Measurements from ENCODE around the gene WWOX. TPM values are rescaled to one million over a fixed set of nuclear protein-coding genes. Genes with fewer than 3 reads are reported as not detected.

WWOX gene
- polyA plus RNA-seq, 1 donor (not counting 4 experiments of a cell fraction or from before 2014, with no cell fraction given) = 5.1 TPM

DNA sequence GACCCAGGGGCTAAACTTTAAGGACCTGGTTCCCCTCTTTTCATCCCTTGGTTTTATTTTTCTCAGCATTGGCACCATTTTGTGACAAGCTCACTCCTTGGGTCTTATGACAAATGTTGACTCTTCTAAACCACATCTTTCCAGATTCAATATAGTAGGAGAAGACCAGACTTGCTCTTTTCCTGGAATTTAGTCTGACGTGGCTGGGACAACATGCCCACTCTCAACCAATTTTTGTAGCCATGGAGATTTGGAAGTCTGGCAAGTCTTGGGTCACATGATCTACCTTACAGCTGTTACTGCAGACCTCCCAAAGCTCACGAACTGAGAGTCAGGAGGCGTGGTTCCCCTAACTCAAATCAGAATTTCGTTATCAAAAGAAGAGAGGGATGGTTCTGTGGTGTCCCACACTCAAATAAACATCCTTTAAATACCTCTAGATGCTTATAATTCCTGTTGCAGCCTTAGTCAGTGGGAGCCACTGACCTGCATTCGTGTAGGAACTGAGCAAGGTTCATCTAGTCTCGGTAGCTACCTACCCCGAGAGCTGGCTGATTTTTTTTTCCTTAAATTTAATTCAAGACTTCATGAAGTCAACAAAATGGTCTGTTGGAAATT, 817.6 kb downstream of the WWOX start:
- Histone ChIP-seq H4K20me1 (ENCODE audit: control insufficient read depth, extremely low read depth, insufficient read depth, low read length) (no peaks in the 10 kb centered on the region), H3K9me1 (ENCODE audit: control insufficient read depth, extremely low read depth, insufficient read depth, low read length) (no peaks in the 10 kb centered on the region), H3K4me3 (ENCODE audit: control insufficient read depth in 2 of 3, extremely low read depth in 1 of 3, insufficient read depth in 2 of 3, low read depth in 1 of 3, low read length in 3 of 3) (no peak overlapping the region), H2AFZ (ENCODE audit: control insufficient read depth, low read length) (no peak overlapping the region), H3K27me3 (ENCODE audit: control insufficient read depth, extremely low read depth, insufficient read depth, low read length) (no peaks in the 10 kb centered on the region), H3K79me2 (ENCODE audit: control insufficient read depth, insufficient read depth, low read length) (no peaks in the 10 kb centered on the region), H3K4me1 (ENCODE audit: control insufficient read depth, extremely low read depth, insufficient read depth, low read length) (no peaks in the 10 kb centered on the region), H3K36me3 (ENCODE audit: control insufficient read depth in 2 of 2, extremely low read depth in 1 of 2, insufficient read depth in 2 of 2, low read length in 2 of 2) (no peaks in the 10 kb centered on the region), H3K9ac (ENCODE audit: control insufficient read depth, extremely low read depth, insufficient read depth, low read length) (no peak overlapping the region), H3K4me2 (ENCODE audit: control insufficient read depth, extremely low read depth, insufficient read depth, low read depth, low read length) (no peak overlapping the region), H3K27ac (ENCODE audit: control insufficient read depth, insufficient read depth, low read length) (no peak overlapping the region), H3K9me3 (ENCODE audit: control insufficient read depth, low read depth, low read length) (peaks cover 4% of the 10 kb centered on the region)
- FAIRE-seq (no peak), DNase-seq (ENCODE audit: low read depth, low spot score) (no peak)
- TF ChIP-seq, protein P1, sequence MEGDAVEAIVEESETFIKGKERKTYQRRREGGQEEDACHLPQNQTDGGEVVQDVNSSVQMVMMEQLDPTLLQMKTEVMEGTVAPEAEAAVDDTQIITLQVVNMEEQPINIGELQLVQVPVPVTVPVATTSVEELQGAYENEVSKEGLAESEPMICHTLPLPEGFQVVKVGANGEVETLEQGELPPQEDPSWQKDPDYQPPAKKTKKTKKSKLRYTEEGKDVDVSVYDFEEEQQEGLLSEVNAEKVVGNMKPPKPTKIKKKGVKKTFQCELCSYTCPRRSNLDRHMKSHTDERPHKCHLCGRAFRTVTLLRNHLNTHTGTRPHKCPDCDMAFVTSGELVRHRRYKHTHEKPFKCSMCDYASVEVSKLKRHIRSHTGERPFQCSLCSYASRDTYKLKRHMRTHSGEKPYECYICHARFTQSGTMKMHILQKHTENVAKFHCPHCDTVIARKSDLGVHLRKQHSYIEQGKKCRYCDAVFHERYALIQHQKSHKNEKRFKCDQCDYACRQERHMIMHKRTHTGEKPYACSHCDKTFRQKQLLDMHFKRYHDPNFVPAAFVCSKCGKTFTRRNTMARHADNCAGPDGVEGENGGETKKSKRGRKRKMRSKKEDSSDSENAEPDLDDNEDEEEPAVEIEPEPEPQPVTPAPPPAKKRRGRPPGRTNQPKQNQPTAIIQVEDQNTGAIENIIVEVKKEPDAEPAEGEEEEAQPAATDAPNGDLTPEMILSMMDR (optimal IDR thresholded peaks at IDR 0.05 in 1 of 3, IDR thresholded peaks at IDR 0.05 in 1 of 3, conservative IDR thresholded peaks at IDR 0.05 in 1 of 3; ENCODE audit: extremely low read depth in 1 of 3, insufficient read depth in 2 of 3, low read length in 3 of 3) = no peak
- TF ChIP-seq EZH2 (IDR thresholded peaks at IDR 0.05; ENCODE audit: low read length) = no peak
- dilution Hi-C loops (cut with MboI; ENCODE audit: extremely low pct_ligation_motif_present, low sequenced_read_pairs) = no loop called here

DNA sequence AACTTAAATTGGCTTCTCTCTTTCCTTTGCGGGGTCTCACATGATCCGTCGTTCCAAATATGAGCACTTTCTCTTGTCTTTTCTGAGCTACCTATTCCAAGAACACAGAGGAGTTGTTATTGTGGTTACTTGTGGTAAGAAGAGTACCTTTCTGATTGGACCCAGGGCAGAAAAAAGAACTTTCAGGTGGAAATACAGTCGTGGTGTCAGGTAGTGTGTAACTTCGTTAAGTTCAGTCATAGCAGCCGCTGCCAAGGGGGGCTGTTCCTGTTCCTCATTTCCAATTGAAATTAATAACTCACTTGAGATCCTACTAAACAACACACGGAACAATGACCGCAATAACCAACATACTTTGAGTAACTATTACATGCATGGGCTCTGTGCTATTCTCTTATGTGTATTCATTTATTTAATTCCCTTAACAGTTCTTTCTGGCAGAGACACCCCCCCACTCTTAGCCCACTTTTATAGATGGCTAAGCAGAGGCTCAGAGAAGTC, 819.4 kb downstream of the WWOX start:
- Histone ChIP-seq H3K27me3 (ENCODE audit: control insufficient read depth, extremely low read depth, insufficient read depth, low read length) (no peaks in the 10 kb centered on the region), H3K36me3 (ENCODE audit: control insufficient read depth in 2 of 2, extremely low read depth in 1 of 2, insufficient read depth in 2 of 2, low read length in 2 of 2) (no peaks in the 10 kb centered on the region), H3K9ac (ENCODE audit: control insufficient read depth, extremely low read depth, insufficient read depth, low read length) (no peak overlapping the region), H3K27ac (ENCODE audit: control insufficient read depth, insufficient read depth, low read length) (no peak overlapping the region), H3K4me1 (ENCODE audit: control insufficient read depth, extremely low read depth, insufficient read depth, low read length) (no peaks in the 10 kb centered on the region), H3K79me2 (ENCODE audit: control insufficient read depth, insufficient read depth, low read length) (no peaks in the 10 kb centered on the region), H3K4me3 (ENCODE audit: control insufficient read depth in 2 of 3, extremely low read depth in 1 of 3, insufficient read depth in 2 of 3, low read depth in 1 of 3, low read length in 3 of 3) (no peak overlapping the region), H3K4me2 (ENCODE audit: control insufficient read depth, extremely low read depth, insufficient read depth, low read depth, low read length) (no peak overlapping the region), H2AFZ (ENCODE audit: control insufficient read depth, low read length) (no peak overlapping the region), H4K20me1 (ENCODE audit: control insufficient read depth, extremely low read depth, insufficient read depth, low read length) (no peaks in the 10 kb centered on the region), H3K9me1 (ENCODE audit: control insufficient read depth, extremely low read depth, insufficient read depth, low read length) (no peaks in the 10 kb centered on the region), H3K9me3 (ENCODE audit: control insufficient read depth, low read depth, low read length) (peaks cover 4% of the 10 kb centered on the region)
- dilution Hi-C loops (cut with MboI; ENCODE audit: extremely low pct_ligation_motif_present, low sequenced_read_pairs) = no loop called here
- DNase-seq (ENCODE audit: low read depth, low spot score) (no peak), FAIRE-seq (no peak)
- no peak for TF ChIP-seq EZH2 (IDR thresholded peaks at IDR 0.05; ENCODE audit: low read length)
- TF ChIP-seq, protein P1 (optimal IDR thresholded peaks at IDR 0.05 in 1 of 3, IDR thresholded peaks at IDR 0.05 in 1 of 3, conservative IDR thresholded peaks at IDR 0.05 in 1 of 3; ENCODE audit: extremely low read depth in 1 of 3, insufficient read depth in 2 of 3, low read length in 3 of 3) = no peak

Data from keratinocyte (primary cell).